Fibroblast of lung (primary cell): ENCODE results near the gene SLC17A9.

Experiments
- EZH2 ChIP-seq: IDR thresholded peaks from 2 replicates; pipeline ENCODE4 v1.5.1; 2012; ENCODE audit warnings: low read length, control low read depth, mild to moderate bottlenecking; ENCODE audit errors: missing control alignments
- TF ChIP-seq, protein P1 (sequence below), 2 donors: IDR thresholded peaks in 1 of 2; conservative IDR thresholded peaks in 1 of 2; 1 replicate in 1 of 2; 2 replicates in 1 of 2; pipeline ENCODE4 v1.5.1; 2011 to 2012; ENCODE audit warnings: low read length in 2 of 2, control low read depth in 1 of 2, inconsistent platforms in 1 of 2, low read depth in 1 of 2, mild to moderate bottlenecking in 1 of 2

DNA sequence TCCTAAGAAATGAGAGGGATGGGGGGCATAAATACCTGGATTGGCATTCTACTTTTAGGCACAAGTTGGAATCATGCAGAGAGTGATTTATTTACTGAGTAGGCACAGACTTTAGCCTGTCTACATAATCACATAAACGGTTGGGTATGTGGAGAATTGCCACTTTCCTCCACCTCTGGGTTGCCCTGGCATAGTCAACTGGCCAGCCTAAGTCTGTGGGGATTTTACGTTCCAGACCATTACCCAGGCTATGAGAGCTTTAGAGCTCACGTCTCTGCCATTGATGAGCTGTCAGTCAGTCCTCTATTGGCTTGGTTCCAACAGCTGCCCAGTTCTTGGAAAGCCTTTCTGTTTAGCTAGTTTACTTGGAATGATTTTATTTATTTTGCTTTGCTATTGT is 59.3 kb downstream of the SLC17A9 start:
- TF ChIP-seq, protein P1, sequence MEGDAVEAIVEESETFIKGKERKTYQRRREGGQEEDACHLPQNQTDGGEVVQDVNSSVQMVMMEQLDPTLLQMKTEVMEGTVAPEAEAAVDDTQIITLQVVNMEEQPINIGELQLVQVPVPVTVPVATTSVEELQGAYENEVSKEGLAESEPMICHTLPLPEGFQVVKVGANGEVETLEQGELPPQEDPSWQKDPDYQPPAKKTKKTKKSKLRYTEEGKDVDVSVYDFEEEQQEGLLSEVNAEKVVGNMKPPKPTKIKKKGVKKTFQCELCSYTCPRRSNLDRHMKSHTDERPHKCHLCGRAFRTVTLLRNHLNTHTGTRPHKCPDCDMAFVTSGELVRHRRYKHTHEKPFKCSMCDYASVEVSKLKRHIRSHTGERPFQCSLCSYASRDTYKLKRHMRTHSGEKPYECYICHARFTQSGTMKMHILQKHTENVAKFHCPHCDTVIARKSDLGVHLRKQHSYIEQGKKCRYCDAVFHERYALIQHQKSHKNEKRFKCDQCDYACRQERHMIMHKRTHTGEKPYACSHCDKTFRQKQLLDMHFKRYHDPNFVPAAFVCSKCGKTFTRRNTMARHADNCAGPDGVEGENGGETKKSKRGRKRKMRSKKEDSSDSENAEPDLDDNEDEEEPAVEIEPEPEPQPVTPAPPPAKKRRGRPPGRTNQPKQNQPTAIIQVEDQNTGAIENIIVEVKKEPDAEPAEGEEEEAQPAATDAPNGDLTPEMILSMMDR (conservative IDR thresholded peaks at IDR 0.05 in 1 of 2, IDR thresholded peaks at IDR 0.05 in 1 of 2; ENCODE audit: low read depth in 1 of 2, low read length in 2 of 2) = no peak
- no peak for TF ChIP-seq EZH2
